Chondrocyte (in vitro differentiated cells): ENCODE measurements around the gene TMEM119. TPM values are rescaled to one million over a fixed set of nuclear protein-coding genes. Genes with fewer than 3 reads are reported as not detected.
A peak's percentile ranks its signal among the peaks of the same experiment; 100 is the strongest.

Experiments
- DNase-seq: peaks from one replicate; pipeline ENCODE4 v3.0.0; 2021; ENCODE audit warnings: mixed read lengths, low spot score
- H3K27ac Mint-ChIP-seq: one replicate; pipeline ENCODE4 v1.8.0; 2021; ENCODE audit warnings: mild to moderate bottlenecking, moderate library complexity, mixed read lengths; ENCODE audit not compliant: unreplicated experiment
- H3K27me3 Mint-ChIP-seq: 2 replicates; pipeline ENCODE4 v1.8.0; 2021; ENCODE audit warnings: low read depth, mixed read lengths
- H3K36me3 Mint-ChIP-seq: 2 replicates; pipeline ENCODE4 v1.8.0; 2021; ENCODE audit warnings: low read depth, mixed read lengths
- H3K4me1 Mint-ChIP-seq: 2 replicates; pipeline ENCODE4 v1.8.0; 2021; ENCODE audit warnings: low read depth, mild to moderate bottlenecking, mixed read lengths
- H3K4me3 Mint-ChIP-seq: one replicate; pipeline ENCODE4 v1.8.0; 2021; ENCODE audit warnings: mild to moderate bottlenecking, moderate library complexity, mixed read lengths; ENCODE audit not compliant: unreplicated experiment
- H3K9me3 Mint-ChIP-seq: 2 replicates; pipeline ENCODE4 v1.8.0; 2021; ENCODE audit warnings: low read depth, mixed read lengths
- CTCF ChIP-seq: fragments of 200-600 bp; sonication (generic); IDR thresholded peaks from 2 replicates; pipeline ENCODE4 v1.5.0; 2021; ENCODE audit warnings: antibody characterized with exemption, mild to moderate bottlenecking, moderate library complexity
- total RNA-seq: library from RNA; stranded (reverse); gene quantifications from 3 replicates; pipeline ENCODE4 v1.2.1, GENCODE V29; 2021

Gene TMEM119
- total RNA-seq, 1 donor from 2014 or later, result 48.3 TPM

GRCh38 chr12:108630481-108631207 lies 32.8 kb upstream of the TMEM119 start:
- Mint-ChIP-seq H3K27ac (peak overlapping the region; percentile 72), H3K4me3 (no peak overlapping the region), H3K4me1 (peaks cover 41% of the 10 kb centered on the region), H3K9me3 (no peaks in the 10 kb centered on the region), H3K27me3 (no peaks in the 10 kb centered on the region), H3K36me3 (no peaks in the 10 kb centered on the region)
- TF ChIP-seq CTCF, result no peak
- DNase-seq, result no peak

GRCh38 chr12:108629824-108630476 lies 32.1 kb upstream of the TMEM119 start:
- Mint-ChIP-seq H3K27me3 (no peaks in the 10 kb centered on the region), H3K36me3 (no peaks in the 10 kb centered on the region), H3K27ac (peak overlapping the region; percentile 72), H3K4me1 (peaks cover 41% of the 10 kb centered on the region), H3K4me3 (no peak overlapping the region), H3K9me3 (no peaks in the 10 kb centered on the region)
- no peak for TF ChIP-seq CTCF
- DNase-seq, result no peak

GRCh38 chr12:108629151-108629550 lies 31.3 kb upstream of the TMEM119 start:
- no peaks in the 10 kb centered on the region for H3K36me3 Mint-ChIP-seq
- no peaks in the 10 kb centered on the region for H3K27me3 Mint-ChIP-seq
- no peaks in the 10 kb centered on the region for H3K9me3 Mint-ChIP-seq
- H3K4me1 Mint-ChIP-seq, result peaks cover 38% of the 10 kb centered on the region
- no peak for TF ChIP-seq CTCF
- no peak overlapping the region for H3K27ac Mint-ChIP-seq
- no peak overlapping the region for H3K4me3 Mint-ChIP-seq
- no peak for DNase-seq

GRCh38 chr12:108627134-108627920 lies 29.4 kb upstream of the TMEM119 start:
- no peak overlapping the region for H3K4me3 Mint-ChIP-seq
- H3K9me3 Mint-ChIP-seq, result no peaks in the 10 kb centered on the region
- DNase-seq, result no peak
- no peaks in the 10 kb centered on the region for H3K36me3 Mint-ChIP-seq
- H3K27ac Mint-ChIP-seq, result no peak overlapping the region
- peaks cover 38% of the 10 kb centered on the region for H3K4me1 Mint-ChIP-seq
- no peak for TF ChIP-seq CTCF
- H3K27me3 Mint-ChIP-seq, result no peaks in the 10 kb centered on the region

- no peak for DNase-seq
- Mint-ChIP-seq H3K9me3 (no peaks in the 10 kb centered on the region), H3K27ac (no peak overlapping the region), H3K4me3 (no peak overlapping the region), H3K27me3 (no peaks in the 10 kb centered on the region), H3K36me3 (no peaks in the 10 kb centered on the region), H3K4me1 (peaks cover 22% of the 10 kb centered on the region)
- no peak for TF ChIP-seq CTCF
Observed at GRCh38 chr12:108625228-108625627, 27.3 kb upstream of the TMEM119 start.
